Muscle layer of duodenum (tissue), 2 donors: ENCODE results near the gene AHRR.
"Not testable (repeated sequence)": the region's sequence is repeated elsewhere in the genome, so short reads cannot be mapped to it uniquely, and the experiment has no call there.

ENCODE experiments used
- H3K27ac ChIP-seq: one replicate; pipeline ENCODE4 v1.7.0; 2013; ENCODE audit warnings: mild to moderate bottlenecking, low read length
- H3K27me3 ChIP-seq: one replicate; pipeline ENCODE4 v1.7.0; 2013; ENCODE audit warnings: low read depth, mild to moderate bottlenecking, control low read depth, low read length
- H3K36me3 ChIP-seq, 2 donors: one replicate each; pipeline ENCODE4 v1.7.0; 2013; ENCODE audit warnings: low read length in 2 of 2, control low read depth in 1 of 2, mild to moderate bottlenecking in 1 of 2; ENCODE audit not compliant: insufficient read depth in 2 of 2, control insufficient read depth in 1 of 2
- H3K4me1 ChIP-seq, 2 donors: one replicate each; pipeline ENCODE4 v1.7.0; 2013; ENCODE audit warnings: low read length in 2 of 2, mild to moderate bottlenecking in 2 of 2, control low read depth in 1 of 2, moderate library complexity in 1 of 2; ENCODE audit not compliant: insufficient read depth in 2 of 2, control insufficient read depth in 1 of 2
- H3K4me3 ChIP-seq, 2 donors: one replicate each; pipeline ENCODE4 v1.7.0; 2013; ENCODE audit warnings: low read length in 2 of 2, low read depth in 1 of 2, mild to moderate bottlenecking in 1 of 2
- H3K9me3 ChIP-seq, 2 donors: one replicate each; pipeline ENCODE4 v1.7.0; 2013; ENCODE audit warnings: low read length in 2 of 2, control low read depth in 1 of 2, mild to moderate bottlenecking in 1 of 2; ENCODE audit not compliant: control insufficient read depth in 1 of 2
- donor health status: healthy.

The AHRR gene

GRCh38 chr5:378976-379742 lies 57.6 kb downstream of the AHRR start:
- Histone ChIP-seq H3K4me3 (no peak overlapping the region), H3K4me1 (peaks cover 0 to under 1% of the 10 kb centered on the region in 2 donors), H3K36me3 (no peaks in the 10 kb centered on the region), H3K9me3 (peaks cover 0 to 7% of the 10 kb centered on the region in 2 donors), H3K27me3 (peaks cover 4% of the 10 kb centered on the region), H3K27ac (no peak overlapping the region)

- no peak overlapping the region for H3K27ac ChIP-seq
Observed at GRCh38 chr5:380701-381309, 59.3 kb downstream of the AHRR start.

GRCh38 chr5:383066-383465 lies 61.6 kb downstream of the AHRR start:
- H3K4me3 ChIP-seq, result no peak overlapping the region
- no peaks in the 10 kb centered on the region for H3K36me3 ChIP-seq
- H3K27ac ChIP-seq, result no peak overlapping the region
- H3K27me3 ChIP-seq, result no peaks in the 10 kb centered on the region
- no peaks in the 10 kb centered on the region for H3K4me1 ChIP-seq
- H3K9me3 ChIP-seq, result peaks cover 0 to 15% of the 10 kb centered on the region in 2 donors

More at GRCh38 chr5:380701-381309, 59.3 kb downstream of the AHRR start:
- Histone ChIP-seq H3K9me3 (peaks cover 0 to 15% of the 10 kb centered on the region in 2 donors), H3K36me3 (no peaks in the 10 kb centered on the region), H3K4me1 (no peaks in the 10 kb centered on the region), H3K4me3 (no peak overlapping the region), H3K27me3 (no peaks in the 10 kb centered on the region)

GRCh38 chr5:383621-384020 lies 62.1 kb downstream of the AHRR start:
- Histone ChIP-seq H3K4me1 (no peaks in the 10 kb centered on the region), H3K27me3 (no peaks in the 10 kb centered on the region), H3K27ac (no peak overlapping the region), H3K4me3 (no peak overlapping the region), H3K36me3 (no peaks in the 10 kb centered on the region), H3K9me3 (peaks cover 0 to 15% of the 10 kb centered on the region in 2 donors)

GRCh38 chr5:384576-384975 lies 63.1 kb downstream of the AHRR start:
- not testable (repeated sequence) for H3K36me3 ChIP-seq, H3K27ac ChIP-seq, H3K27me3 ChIP-seq, H3K4me3 ChIP-seq, H3K4me1 ChIP-seq
- peaks cover 0 to 15% of the 10 kb centered on the region in 2 donors for H3K9me3 ChIP-seq

GRCh38 chr5:385321-385720 lies 63.8 kb downstream of the AHRR start:
- H3K4me1 ChIP-seq, result no peaks in the 10 kb centered on the region
- H3K36me3 ChIP-seq, result no peaks in the 10 kb centered on the region
- H3K9me3 ChIP-seq, result peaks cover 0 to 15% of the 10 kb centered on the region in 2 donors
- no peaks in the 10 kb centered on the region for H3K27me3 ChIP-seq
- no peak overlapping the region for H3K4me3 ChIP-seq
- H3K27ac ChIP-seq, result no peak overlapping the region

- H3K27me3 ChIP-seq, result no peaks in the 10 kb centered on the region
- H3K36me3 ChIP-seq, result no peaks in the 10 kb centered on the region
- no peaks in the 10 kb centered on the region for H3K4me1 ChIP-seq
- H3K9me3 ChIP-seq, result peaks cover 0 to 8% of the 10 kb centered on the region in 2 donors
- H3K4me3 ChIP-seq, result no peak overlapping the region
- no peak overlapping the region for H3K27ac ChIP-seq
Observed at GRCh38 chr5:386432-387341, 65.2 kb downstream of the AHRR start.

- no peak overlapping the region for H3K4me3 ChIP-seq
- H3K36me3 ChIP-seq, result no peaks in the 10 kb centered on the region
- H3K9me3 ChIP-seq, result peaks cover 0 to 8% of the 10 kb centered on the region in 2 donors
- no peaks in the 10 kb centered on the region for H3K4me1 ChIP-seq
- H3K27ac ChIP-seq, result no peak overlapping the region
- no peaks in the 10 kb centered on the region for H3K27me3 ChIP-seq
Observed at GRCh38 chr5:387491-388265, 66.2 kb downstream of the AHRR start.

- Histone ChIP-seq H3K4me3 (no peak overlapping the region), H3K27ac (no peak overlapping the region), H3K4me1 (no peaks in the 10 kb centered on the region), H3K9me3 (peaks cover 0 to 8% of the 10 kb centered on the region in 2 donors), H3K27me3 (no peaks in the 10 kb centered on the region), H3K36me3 (no peaks in the 10 kb centered on the region)
Observed at GRCh38 chr5:388266-389196, 67.0 kb downstream of the AHRR start.

GRCh38 chr5:389197-389821 lies 67.8 kb downstream of the AHRR start:
- Histone ChIP-seq H3K9me3 (peaks cover 0 to 8% of the 10 kb centered on the region in 2 donors), H3K36me3 (no peaks in the 10 kb centered on the region), H3K4me1 (no peaks in the 10 kb centered on the region), H3K4me3 (no peak overlapping the region), H3K27me3 (no peaks in the 10 kb centered on the region), H3K27ac (no peak overlapping the region)
